GM13977 (cell line): Measurements from ENCODE around the gene GPR4.

ENCODE experiments used
- DNase-seq: peaks from one replicate; pipeline ENCODE4 v3.0.0; 2012; ENCODE audit warnings: low spot score
- CTCF ChIP-seq: IDR thresholded peaks from 2 replicates; pipeline ENCODE4 v1.5.1; 2012; ENCODE audit warnings: mild to moderate bottlenecking, control low read depth; ENCODE audit not compliant: insufficient read depth; ENCODE audit errors: extremely low read depth, missing control alignments
- in situ Hi-C: fragments of 300-500 bp; cut with MboI; formaldehyde crosslinking; loops from one replicate; pipeline ENCODE4 v1.12.0; 2022; ENCODE audit warnings: low sequenced_read_pairs, low pct_unique_long_range_greater_than_20kb, mixed read lengths, inconsistent platforms; ENCODE audit not compliant: unreplicated experiment

GPR4 gene

GRCh38 chr19:45558399-45558878, 43.6 kb downstream of the GPR4 start:
- DNase-seq: peak; percentile 86
- TF ChIP-seq CTCF: peak; percentile 82
- in situ Hi-C loops: no loop called here

GRCh38 chr19:45556835-45557234, 45.2 kb downstream of the GPR4 start:
- no peak for TF ChIP-seq CTCF
- in situ Hi-C loops: no loop called here

GRCh38 chr19:45554481-45554880, 47.5 kb downstream of the GPR4 start:
- DNase-seq: peak; percentile 7
- in situ Hi-C loops: no loop called here
- no peak for TF ChIP-seq CTCF

More at GRCh38 chr19:45556835-45557234, 45.2 kb downstream of the GPR4 start:
- no peak for DNase-seq

- TF ChIP-seq CTCF: no peak
- in situ Hi-C loops: no loop called here
- no peak for DNase-seq
Observed at GRCh38 chr19:45553464-45553863, 48.5 kb downstream of the GPR4 start.

- in situ Hi-C loops: no loop called here
- TF ChIP-seq CTCF: no peak
- DNase-seq: no peak
Observed at GRCh38 chr19:45547965-45548609, 53.9 kb downstream of the GPR4 start.

GRCh38 chr19:45547211-45547770, 54.7 kb downstream of the GPR4 start:
- in situ Hi-C loops: no loop called here
- no peak for DNase-seq
- no peak for TF ChIP-seq CTCF
